HG03159 (cell line): ENCODE measurements around the gene RBM12.

Experiments used
- ATAC-seq: cut with Tn5 transposase; IDR thresholded peaks from one replicate; pipeline ENCODE4 v1.9.1; 2021; ENCODE audit warnings: mild to moderate bottlenecking, moderate library complexity; ENCODE audit not compliant: unreplicated experiment

RBM12 gene

DNA sequence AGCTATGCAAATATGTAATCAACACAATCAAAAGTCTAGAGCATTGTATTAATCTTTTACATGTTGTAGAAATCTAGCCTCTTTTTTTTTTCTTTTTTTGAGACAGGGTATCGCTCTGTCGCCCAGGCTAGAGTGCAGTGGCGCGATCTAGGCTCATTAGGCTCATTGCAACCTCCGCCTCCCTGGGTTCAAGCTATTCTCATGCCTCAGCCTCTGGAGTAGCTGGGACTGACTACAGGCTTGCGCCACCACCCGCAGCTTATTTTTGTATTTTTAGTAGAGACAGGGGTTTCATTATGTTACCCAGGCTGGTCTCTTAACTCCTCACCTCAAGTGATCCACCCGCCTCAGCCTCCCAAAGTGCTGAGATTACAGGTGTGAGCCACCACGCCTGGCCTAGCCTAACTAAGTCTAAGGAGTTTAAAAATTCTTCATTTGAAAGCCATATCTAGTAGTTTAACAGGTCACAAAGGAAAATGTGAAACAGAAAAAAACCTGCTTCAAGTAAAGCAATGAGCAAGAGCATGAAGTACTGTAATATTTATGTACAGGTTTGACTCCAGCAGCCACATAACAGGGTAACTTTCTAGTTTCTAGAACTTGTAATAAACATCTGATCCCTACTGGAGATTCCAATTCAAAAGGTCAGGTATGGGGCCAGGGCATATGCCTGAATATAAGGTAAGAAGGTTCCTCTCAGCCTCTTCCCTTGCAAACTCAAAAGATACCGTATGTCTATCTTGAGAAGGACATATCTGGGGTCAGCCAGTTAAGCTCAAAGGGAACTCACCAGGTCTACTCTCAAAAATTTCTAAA is 4.4 kb downstream of the RBM12 start:
- no peak for ATAC-seq

DNA sequence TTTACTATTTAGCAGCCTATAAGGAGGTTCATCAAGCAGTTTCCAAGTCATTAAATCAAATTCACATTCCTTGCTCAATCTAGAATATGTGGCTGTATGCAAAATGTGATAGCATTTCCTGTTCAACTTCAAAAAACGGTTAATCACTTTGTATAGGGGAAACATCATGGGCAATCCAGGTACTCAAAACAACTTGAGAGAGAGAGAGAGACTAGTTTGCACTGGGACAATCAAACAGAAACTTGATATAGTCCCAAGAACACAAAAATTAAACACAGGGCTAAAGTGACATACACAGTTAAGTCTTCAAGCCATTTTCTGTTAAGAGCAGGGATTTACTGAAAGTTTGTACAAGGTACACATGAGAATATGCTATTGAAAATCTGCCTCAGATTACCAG is 7.4 kb downstream of the RBM12 start:
- no peak for ATAC-seq

DNA sequence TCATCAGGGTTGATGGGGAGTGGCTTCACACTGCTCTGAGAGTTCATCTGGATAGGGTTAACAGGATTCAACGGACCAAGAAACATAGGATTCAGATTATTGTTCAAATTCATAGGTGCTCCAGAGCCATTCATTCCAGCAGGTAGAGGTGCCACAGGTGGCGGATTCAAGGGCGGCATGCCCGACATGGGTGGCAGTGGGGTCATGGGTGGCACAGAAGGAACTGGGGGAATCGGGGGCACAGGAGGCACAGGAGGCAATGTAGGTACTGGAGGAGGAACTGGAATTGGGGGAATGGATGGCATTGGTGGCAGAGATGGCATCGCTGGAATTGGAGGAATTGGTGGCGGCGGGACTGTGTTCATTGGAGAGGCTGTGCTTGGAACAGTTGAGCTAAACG is 10.3 kb downstream of the RBM12 start:
- no peak for ATAC-seq

DNA sequence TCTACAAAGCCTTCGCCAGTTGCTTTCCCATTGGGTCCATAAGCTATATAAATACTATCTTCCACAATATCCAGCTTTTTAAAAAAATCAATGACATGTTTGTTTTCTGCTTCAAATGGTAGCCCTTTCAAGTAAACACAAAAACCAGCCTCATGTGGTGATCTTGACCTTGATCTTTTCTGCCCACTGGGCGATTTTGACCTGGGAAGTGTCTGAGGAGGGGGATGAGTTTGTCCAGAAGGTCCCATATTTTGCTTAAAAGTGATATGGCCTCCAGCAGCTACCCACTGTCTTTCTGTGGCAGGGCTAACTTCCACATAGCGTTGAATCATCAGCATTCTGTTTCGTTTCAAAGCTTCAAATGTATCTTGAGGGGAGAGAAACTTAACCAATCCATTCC is 10.8 kb downstream of the RBM12 start:
- no peak for ATAC-seq

DNA sequence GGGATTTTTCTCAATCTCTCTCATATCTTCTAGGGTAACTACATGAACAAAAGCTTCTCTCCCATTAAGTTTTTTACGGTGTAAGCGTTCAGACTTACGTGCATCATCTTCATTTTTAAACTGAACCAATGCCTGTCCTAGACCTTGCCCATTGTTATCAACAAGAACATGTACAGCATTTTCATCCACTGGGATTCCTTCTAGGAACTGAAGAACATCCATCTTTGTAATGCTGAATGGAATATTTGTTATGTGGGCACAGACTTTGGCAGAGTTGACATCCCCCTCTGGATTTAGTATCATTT is 11.3 kb downstream of the RBM12 start:
- ATAC-seq: no peak

DNA sequence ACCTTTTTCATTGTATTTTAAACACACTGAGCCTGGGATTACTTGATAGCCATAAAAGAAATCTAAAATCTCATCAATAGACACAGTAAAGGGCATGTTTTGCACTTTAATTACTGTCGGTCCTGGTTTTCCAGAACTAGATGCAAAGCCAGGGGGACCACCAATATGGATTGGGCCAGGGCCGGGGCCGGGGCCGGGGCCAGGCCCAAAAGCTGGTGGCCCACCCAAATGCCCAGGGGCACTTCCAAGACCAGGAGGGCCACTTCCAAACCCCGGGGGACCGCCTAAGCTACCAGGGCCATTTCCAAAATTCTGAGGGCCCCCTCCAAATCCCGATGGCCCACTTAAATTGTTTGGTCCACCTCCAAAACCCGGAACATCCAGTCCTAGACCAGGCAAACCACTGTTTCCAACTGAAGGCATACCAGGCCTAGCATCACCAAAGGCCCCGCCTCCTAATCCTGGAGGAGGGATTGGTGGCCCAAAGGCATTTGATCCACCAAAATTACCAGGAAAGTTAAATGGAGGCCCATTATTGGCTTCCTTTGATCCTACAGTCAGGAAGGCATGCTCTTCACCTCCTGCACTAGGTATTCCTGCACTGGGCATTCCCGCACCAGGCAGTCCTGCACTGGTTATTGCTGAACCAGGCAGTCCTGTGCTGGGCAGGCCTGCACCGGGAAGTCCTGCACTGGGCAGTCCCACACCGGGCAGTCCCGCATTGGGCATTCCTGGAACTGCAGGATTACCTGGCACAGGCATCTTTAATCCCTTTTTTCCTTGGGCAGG is 11.9 kb downstream of the RBM12 start:
- no peak for ATAC-seq

DNA sequence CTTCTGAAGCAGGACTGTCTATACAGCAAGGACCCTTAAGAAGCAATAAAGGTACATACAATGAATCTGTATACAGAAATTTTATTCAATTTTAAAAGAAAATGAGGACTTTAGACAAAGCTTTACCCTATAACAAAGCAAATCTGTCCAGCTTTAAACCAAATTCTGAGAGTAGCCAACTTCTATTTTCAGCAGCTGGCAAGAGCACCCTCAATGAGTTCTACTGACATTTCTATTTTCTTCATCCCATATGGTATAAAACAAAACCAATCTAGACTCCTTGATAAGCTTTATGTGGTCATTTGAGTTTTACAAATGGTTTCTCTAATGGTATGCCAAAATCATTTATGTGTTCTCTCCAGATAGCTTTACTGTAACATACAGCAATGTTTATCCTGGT is 12.7 kb downstream of the RBM12 start:
- no peak for ATAC-seq

DNA sequence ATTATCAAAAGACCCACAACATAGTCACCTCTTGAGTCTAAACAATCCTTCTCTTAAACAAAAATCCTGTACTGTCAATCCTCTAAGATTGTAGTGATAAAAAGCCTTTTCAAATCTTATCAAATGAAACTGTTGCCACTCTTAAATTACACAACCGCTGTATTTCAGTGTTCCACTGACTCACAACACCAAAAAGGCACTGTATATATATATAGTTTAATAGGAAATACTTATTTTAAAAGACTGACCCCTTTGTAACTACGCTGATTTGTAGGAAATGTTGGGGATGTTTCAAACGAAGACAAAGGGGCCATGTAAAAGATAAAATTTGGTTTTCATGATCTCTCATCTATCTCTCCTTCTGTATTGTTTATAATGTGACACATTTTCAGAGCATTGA is 14.1 kb downstream of the RBM12 start:
- no peak for ATAC-seq

DNA sequence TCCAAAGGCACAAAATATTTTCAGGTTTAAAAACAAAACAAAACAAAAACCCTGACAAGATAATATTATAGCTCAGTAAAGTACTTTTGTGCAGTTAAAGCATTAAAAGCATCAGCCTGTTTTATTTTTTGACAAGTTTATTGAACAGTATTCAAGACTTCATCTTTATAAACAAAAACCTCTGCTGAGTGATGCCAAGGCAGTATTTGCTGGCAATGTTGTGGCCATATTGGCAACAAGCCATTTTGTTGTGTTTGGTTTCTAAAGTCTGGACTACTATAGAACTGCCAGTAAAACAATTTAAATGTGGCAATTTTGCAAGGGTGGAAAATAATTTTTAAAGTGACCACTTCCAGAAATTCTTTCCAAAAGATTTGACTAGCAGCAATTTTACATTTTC is 15.9 kb downstream of the RBM12 start:
- no peak for ATAC-seq

DNA sequence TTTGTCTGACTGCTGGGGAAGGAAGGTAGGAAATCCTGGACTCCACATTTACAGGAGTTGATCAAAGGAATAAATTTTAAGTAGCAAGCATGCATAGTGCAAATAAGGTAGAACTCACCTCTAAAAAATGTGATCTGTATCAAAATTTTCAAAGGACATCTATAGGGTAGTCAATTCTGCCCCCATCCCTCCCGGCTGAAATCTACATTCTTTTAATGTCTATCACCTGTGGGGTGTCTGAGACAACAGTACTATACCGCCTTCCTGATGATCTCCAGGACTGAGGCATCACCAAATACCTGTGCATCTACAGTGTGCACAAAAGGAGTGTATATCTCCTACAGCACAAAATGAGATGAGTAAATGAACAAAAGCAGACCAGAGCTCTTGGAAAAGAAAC is 19.9 kb downstream of the RBM12 start:
- ATAC-seq: no peak

DNA sequence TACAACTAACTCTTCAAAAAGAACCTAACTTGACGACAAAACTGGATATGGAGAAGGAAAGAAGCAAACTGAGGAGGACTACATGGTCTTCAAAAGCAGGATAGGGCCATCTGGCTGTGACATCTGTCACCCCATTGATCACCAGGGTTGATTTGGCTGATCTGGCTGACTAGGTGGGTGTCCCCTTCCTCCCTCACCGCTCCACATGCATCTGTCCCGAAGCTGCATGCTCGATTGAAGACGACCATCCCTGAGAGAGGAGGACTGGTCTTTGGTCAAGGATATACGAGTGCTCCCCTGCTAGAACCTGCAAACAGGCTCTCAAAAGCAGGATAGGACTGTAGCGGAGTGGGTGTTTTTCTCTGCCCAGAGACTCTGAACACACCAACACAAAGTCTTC is 21.7 kb downstream of the RBM12 start:
- no peak for ATAC-seq

DNA sequence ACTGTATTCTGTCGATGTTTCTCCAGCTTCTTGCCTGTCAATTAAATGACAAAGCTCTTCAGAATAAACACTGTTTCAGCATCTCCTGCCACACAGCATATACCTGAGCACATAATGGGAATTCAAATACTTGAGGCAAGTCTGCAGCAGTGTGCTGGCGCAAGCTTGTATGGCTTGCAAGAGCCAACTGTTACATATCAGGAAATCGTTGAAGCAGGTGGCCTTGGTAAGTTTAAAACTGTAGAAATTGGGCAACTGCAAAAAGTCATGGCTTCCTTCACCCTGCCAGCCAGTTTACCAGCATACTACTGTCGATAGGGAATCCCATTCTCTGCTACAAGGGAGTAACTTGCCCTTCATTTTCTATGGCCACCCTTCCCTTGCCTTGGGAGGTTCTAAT is 23.0 kb downstream of the RBM12 start:
- no peak for ATAC-seq

DNA sequence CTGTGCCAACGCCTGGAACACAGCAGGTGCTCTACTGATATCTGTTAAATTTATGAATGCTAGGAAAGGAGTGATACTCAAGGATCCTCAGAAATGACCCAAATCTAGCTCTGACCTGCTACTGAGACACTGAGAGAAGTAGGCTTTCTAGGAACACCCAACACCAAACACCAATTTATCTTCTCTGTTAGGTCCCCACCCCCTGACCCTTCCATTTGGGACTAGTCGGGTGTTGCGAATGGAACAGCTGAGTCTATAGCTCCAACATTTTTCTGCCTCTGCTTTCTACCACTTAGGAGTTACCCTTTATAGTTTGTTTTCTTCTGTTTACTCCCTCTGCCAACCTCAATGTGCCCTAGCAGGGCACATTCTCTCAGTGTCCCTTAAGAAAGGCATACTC is 24.0 kb downstream of the RBM12 start:
- ATAC-seq: no peak

DNA sequence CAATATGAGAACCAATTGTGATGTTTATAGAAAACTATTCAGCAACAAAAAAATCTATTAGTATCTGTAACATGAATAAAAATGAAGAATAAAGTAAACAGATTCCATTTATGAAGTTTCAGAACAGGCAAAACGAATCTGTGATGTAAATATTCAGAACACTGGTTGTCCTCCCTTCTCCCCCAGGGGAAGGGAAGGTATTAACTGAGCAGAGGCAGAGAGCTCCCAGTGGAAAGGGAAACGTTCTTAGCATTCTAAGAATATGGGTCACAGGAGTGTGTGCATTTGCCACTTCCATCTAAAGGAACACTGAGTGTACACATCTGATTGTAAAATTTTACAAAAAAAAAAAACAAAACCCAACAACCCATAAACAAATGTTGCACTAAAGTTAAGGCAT is 25.9 kb downstream of the RBM12 start:
- no peak for ATAC-seq

DNA sequence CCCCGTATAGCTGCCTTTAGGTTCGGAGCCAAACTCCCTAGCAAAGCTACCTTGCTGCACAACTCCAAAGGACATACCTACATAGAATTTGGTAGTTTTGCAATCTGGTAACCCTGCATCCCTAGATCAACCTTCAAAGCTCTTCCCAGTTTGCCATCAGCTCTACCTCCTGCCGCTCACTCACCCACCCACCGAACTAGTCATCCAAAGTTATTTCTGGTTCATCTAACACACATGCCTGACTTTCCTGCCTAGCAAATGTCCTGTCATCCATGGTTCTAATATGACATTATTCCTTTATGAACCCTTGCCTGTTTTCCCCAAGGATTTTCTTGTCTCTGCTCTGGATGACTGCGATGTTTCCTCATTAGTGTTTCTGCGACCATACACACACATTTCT is 27.4 kb downstream of the RBM12 start:
- ATAC-seq: no peak

DNA sequence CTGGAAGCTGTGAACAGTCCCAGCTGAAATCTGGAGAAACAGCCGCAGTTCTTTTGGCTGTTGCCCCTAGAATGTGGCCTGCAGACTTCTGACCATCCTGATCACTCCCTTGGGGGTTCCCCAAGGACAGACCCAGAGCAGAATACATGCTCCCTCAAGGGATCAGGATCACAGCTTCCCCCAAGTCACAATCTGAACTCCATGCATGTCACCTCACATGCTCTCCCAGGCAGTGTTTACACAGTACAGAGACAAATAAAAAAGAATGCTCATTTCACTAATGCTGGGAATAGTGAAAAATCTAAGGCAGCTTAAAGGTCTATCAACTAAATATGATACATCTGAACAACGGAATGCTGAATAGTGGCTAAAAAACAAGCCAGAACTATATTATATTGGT is 28.6 kb downstream of the RBM12 start:
- ATAC-seq: no peak

DNA sequence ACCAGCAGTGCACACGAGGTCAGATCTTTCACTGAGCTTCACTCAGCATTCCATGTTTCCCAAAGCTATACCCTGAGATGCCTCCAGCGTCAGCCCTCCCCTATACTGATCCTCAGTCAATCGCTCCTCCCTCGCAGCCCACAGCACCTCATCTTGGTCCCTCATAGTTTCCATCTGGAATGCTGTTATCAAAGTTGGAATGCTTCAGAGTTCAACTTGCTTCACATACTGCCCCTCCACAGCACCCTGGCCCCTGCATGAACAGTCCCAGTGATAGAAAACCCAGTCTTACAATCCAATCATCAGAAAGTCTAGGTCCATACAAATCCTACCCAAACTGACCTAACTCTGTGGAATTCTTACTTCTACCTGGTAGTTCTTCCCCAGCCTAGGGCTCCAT is 29.0 kb downstream of the RBM12 start:
- ATAC-seq: no peak

DNA sequence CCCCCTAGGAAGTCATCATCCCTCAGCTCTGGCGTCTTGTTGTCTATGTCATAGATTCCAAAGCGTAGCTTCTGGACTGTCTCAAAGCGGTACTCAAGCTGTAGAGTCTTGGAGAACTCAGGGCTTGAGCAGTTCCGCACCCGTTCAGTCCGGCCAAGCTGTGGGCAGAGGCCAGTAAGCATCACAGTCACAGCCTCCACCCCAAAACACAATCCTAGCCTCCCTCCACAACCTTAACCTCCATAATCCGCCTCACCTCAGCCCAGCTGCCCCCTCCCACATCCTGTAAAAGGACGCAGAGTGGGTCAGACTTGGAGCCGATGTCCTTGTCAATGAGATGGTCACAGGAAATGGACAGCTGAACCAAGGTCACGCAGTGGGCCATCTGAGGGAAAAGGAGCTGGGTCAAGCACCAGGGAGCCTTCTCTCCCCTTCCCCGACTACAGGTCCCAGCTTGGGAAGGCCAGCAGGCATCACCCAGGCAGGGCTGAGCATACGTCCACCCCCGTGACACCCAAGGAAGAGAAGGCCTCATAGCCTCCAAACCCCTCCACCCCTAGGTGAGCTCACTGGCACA is 32.1 kb downstream of the RBM12 start:
- ATAC-seq: no peak

DNA sequence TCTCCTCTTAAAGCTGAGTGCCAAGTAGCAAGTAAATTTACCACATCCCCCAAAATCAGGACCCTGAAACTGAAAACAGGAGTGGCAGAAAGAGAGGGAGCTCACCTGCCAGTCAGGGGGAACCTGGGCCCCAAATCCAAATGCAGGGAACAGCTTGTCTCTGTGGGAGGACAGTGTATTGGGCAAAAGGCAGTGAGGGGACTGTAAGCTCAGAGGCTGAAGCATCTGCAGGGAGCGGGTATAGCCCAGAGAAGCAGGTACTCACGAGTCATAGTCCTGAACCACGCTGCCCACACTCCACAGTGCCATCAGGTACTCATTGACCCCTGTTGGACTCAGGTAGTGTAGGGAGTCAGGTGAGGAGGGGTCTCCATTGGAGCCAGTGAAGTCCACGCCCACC is 34.1 kb downstream of the RBM12 start:
- ATAC-seq: no peak

DNA sequence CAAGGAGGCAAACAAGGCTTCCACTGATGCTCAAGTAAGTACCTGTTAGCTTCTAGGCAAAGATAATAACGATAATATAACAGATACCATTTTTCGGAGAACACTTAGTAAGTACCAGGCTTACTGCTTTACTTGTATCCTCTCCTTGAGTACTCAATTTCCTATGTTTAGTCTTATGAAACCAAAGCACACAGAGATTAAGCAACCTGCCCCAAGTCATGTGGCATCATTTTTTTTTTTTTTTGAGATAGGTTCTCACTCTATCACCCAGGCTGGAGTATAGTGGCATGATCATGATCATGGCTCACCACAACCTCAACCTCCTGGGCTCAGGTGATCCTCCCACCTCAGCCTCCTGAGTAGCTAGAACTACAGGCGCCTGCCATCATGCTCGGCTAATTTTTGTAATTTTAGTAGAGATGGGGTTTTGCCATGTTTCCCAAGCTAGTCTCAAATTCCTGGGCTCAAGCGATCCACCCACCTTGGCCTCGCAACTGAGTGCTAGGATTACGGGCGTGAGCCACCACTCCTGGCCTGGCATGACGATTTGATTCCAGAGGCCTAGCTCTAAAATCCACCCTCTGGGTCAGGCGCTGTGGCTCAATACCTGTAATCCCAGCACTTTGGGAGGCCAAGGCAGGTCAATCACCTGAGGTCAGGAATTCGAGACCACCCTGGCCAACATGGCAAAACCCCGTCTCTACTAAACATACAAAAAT is 35.1 kb downstream of the RBM12 start:
- no peak for ATAC-seq

DNA sequence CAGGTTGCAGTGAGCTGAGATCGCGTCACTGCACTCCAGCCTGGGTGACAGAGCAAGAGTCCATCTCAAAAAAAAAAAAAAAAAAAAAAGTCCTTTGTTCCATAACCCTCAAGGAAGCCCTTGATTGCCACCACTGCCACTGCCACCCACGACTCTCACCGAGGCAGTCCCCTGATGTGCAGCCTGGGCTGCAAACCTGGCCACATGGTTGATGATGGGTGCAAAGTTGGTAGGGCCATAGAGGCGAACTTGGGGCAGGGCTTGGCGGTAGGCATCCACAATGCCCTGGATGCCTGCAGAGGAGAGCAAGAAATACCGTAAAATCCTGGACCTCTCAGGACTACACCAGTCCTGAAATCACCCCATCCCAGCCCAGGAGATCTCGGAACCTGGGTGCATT is 37.6 kb downstream of the RBM12 start:
- ATAC-seq: no peak
